Measurements from ENCODE around the gene FAM13A.
A peak's percentile ranks its signal among the peaks of the same experiment; 100 is the strongest.

FAM13A gene

GRCh38 chr4:88756149-88756548 lies 300.8 kb downstream of the FAM13A start:
- DNase-seq (ENCODE audit: low read depth): peak; percentile 6
- H3K4me3 ChIP-seq (ENCODE audit: low read depth, low read length): no peak overlapping the region
- no peak for TF ChIP-seq MYC (IDR thresholded peaks at IDR 0.05; ENCODE audit: low read depth, low read length)
- no peak for TF ChIP-seq MAX (IDR thresholded peaks at IDR 0.05; ENCODE audit: low read depth, low read length)
- TF ChIP-seq, protein P1, sequence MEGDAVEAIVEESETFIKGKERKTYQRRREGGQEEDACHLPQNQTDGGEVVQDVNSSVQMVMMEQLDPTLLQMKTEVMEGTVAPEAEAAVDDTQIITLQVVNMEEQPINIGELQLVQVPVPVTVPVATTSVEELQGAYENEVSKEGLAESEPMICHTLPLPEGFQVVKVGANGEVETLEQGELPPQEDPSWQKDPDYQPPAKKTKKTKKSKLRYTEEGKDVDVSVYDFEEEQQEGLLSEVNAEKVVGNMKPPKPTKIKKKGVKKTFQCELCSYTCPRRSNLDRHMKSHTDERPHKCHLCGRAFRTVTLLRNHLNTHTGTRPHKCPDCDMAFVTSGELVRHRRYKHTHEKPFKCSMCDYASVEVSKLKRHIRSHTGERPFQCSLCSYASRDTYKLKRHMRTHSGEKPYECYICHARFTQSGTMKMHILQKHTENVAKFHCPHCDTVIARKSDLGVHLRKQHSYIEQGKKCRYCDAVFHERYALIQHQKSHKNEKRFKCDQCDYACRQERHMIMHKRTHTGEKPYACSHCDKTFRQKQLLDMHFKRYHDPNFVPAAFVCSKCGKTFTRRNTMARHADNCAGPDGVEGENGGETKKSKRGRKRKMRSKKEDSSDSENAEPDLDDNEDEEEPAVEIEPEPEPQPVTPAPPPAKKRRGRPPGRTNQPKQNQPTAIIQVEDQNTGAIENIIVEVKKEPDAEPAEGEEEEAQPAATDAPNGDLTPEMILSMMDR (IDR thresholded peaks at IDR 0.05; ENCODE audit: low read depth, low read length): no peak
- no peak for TF ChIP-seq POLR2A (IDR thresholded peaks at IDR 0.05; ENCODE audit: extremely low read depth, insufficient read length)

- DNase-seq (ENCODE audit: low read depth): no peak
- no peak overlapping the region for H3K4me3 ChIP-seq (ENCODE audit: low read depth, low read length)
- TF ChIP-seq, protein P1 (IDR thresholded peaks at IDR 0.05; ENCODE audit: low read depth, low read length): no peak
- no peak for TF ChIP-seq MAX (IDR thresholded peaks at IDR 0.05; ENCODE audit: low read depth, low read length)
Measured at GRCh38 chr4:88755454-88755853, 301.5 kb downstream of the FAM13A start.

DNA sequence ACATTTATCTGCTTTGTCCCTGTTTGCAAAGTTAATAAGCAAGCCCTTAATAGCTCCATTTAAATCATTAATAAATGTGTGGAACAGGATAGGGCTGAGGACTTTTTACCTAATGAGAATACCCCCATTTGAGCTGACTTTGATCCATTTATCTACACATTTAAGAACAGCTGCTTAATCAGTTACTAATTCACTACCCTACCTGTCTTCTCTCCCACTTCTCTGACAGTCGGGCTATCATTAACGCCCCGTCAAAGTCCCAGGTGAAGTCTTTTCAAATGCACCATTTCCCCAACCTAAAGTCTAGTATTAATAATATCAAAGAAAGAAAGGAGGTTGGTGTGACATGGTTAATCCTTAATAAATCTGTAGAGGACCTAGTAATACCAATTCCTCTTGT lies 302.2 kb downstream of the FAM13A start:
- DNase-seq (ENCODE audit: low read depth): no peak
- no peak overlapping the region for H3K4me3 ChIP-seq (ENCODE audit: low read depth, low read length)
- no peak for TF ChIP-seq POLR2A (IDR thresholded peaks at IDR 0.05; ENCODE audit: extremely low read depth, insufficient read length)
- TF ChIP-seq, protein P1 (IDR thresholded peaks at IDR 0.05; ENCODE audit: low read depth, low read length): no peak
- TF ChIP-seq MYC (IDR thresholded peaks at IDR 0.05; ENCODE audit: low read depth, low read length): no peak
- TF ChIP-seq MAX (IDR thresholded peaks at IDR 0.05; ENCODE audit: low read depth, low read length): no peak

DNA sequence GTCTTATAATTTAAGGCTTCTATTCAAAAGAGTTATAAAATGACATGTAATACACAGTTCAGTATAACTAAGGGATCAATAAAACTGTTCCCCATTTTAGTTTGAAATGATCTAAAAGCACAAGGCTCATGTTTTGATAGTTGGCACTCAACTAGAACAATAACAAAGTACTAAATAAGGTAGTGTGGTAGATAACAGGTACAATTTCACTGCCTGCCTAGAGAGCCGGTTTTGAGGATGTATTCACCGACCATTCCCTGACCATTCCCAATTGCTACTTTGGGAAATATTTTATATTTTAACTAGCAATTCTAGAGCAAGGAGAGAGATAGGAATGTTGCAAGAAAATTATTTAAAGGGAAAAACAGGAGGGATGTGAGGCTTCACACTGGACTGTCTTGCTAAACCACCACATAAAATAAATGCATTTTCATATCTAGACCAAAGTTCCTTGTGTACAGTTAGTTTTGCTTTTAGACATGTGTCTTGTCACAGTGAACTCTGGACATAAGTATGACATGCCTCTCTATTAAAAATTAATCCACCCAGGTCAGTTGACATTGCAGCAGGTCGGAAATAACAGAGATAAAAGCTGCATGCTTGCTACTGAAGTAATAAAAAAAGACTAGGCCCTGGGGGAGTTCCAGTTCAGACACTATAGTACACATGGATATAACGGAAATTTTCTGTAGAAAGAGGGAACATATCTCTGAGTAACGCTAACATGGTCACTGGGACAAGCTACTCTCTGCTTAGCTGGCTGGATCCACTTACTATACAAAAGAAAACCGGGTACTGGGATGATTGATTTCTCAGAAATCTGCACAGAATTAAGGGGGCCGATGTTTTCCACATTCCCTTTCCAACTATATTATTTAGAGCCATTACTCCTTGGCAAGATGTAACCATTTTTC lies 303.1 kb downstream of the FAM13A start:
- no peak for DNase-seq (ENCODE audit: low read depth)
- H3K4me3 ChIP-seq (ENCODE audit: low read depth, low read length): no peak overlapping the region
- TF ChIP-seq, protein P1 (IDR thresholded peaks at IDR 0.05; ENCODE audit: low read depth, low read length): no peak
- TF ChIP-seq MYC (IDR thresholded peaks at IDR 0.05; ENCODE audit: low read depth, low read length): no peak
- TF ChIP-seq MAX (IDR thresholded peaks at IDR 0.05; ENCODE audit: low read depth, low read length): no peak
- TF ChIP-seq POLR2A (IDR thresholded peaks at IDR 0.05; ENCODE audit: extremely low read depth, insufficient read length): no peak

GRCh38 chr4:88752754-88753153 lies 304.2 kb downstream of the FAM13A start:
- no peak for TF ChIP-seq MAX (IDR thresholded peaks at IDR 0.05; ENCODE audit: low read depth, low read length)
- no peak for TF ChIP-seq MYC (IDR thresholded peaks at IDR 0.05; ENCODE audit: low read depth, low read length)
- TF ChIP-seq, protein P1 (IDR thresholded peaks at IDR 0.05; ENCODE audit: low read depth, low read length): no peak
- TF ChIP-seq POLR2A (IDR thresholded peaks at IDR 0.05; ENCODE audit: extremely low read depth, insufficient read length): no peak
- DNase-seq (ENCODE audit: low read depth): no peak

More at GRCh38 chr4:88752754-88753153, 304.2 kb downstream of the FAM13A start:
- no peak overlapping the region for H3K4me3 ChIP-seq (ENCODE audit: low read depth, low read length)
